GM19372 (cell line): ENCODE data around the gene BABAM1.

Experiments
- ATAC-seq: cut with Tn5 transposase; IDR thresholded peaks from one replicate; pipeline ENCODE4 v1.9.1; 2021; ENCODE audit warnings: mild to moderate bottlenecking, low read depth, moderate library complexity; ENCODE audit not compliant: unreplicated experiment

The BABAM1 gene

GRCh38 chr19:17300992-17301619 lies 33.9 kb downstream of the BABAM1 start:
- no peak for ATAC-seq

- ATAC-seq, result no peak
Measured at GRCh38 chr19:17302391-17303166, 35.3 kb downstream of the BABAM1 start.

GRCh38 chr19:17303167-17303939 lies 36.1 kb downstream of the BABAM1 start, which contains the start of gene ABHD8:
Gene ABHD8 (minus strand): TSS chr19:17303425. CDS start chr19:17301616, 1,809 bp downstream.
- ATAC-seq, result peak; percentile 54

GRCh38 chr19:17303940-17304267 lies 36.7 kb downstream of the BABAM1 start:
- no peak for ATAC-seq

- ATAC-seq, result no peak
Measured at GRCh38 chr19:17304386-17305215, 37.4 kb downstream of the BABAM1 start.

GRCh38 chr19:17305216-17305516 lies 37.9 kb downstream of the BABAM1 start:
- ATAC-seq, result no peak

GRCh38 chr19:17305517-17306284 lies 38.5 kb downstream of the BABAM1 start, which contains the start of gene MRPL34:
Gene MRPL34 (plus strand): TSS chr19:17305872. CDS start chr19:17305893, 21 bp downstream.
- peak; percentile 51 for ATAC-seq

- no peak for ATAC-seq
Measured at GRCh38 chr19:17306285-17306714, 39.1 kb downstream of the BABAM1 start.

- ATAC-seq, result no peak
Measured at GRCh38 chr19:17307876-17308377, 40.7 kb downstream of the BABAM1 start.

GRCh38 chr19:17309198-17309964 lies 42.1 kb downstream of the BABAM1 start, which contains the start of gene DDA1:
Gene DDA1 (plus strand): TSS chr19:17309563. CDS start chr19:17309655, 92 bp downstream.
- peak; percentile 60 for ATAC-seq

GRCh38 chr19:17309965-17310461 lies 42.8 kb downstream of the BABAM1 start:
- no peak for ATAC-seq

GRCh38 chr19:17311455-17312188 lies 44.4 kb downstream of the BABAM1 start:
- ATAC-seq, result no peak

GRCh38 chr19:17312189-17313113 lies 45.2 kb downstream of the BABAM1 start:
- no peak for ATAC-seq

- no peak for ATAC-seq
Measured at GRCh38 chr19:17314007-17314593, 46.9 kb downstream of the BABAM1 start.

GRCh38 chr19:17318966-17319365 lies 51.7 kb downstream of the BABAM1 start:
- ATAC-seq, result no peak

GRCh38 chr19:17319473-17320238 lies 52.4 kb downstream of the BABAM1 start:
- ATAC-seq, result no peak
